ENCODE data around the gene PROP1.
"Not testable (repeated sequence)": the region's sequence is repeated elsewhere in the genome, so short reads cannot be mapped to it uniquely, and the experiment has no call there.

- not testable (repeated sequence) for TF ChIP-seq CTCF (IDR thresholded peaks at IDR 0.05; ENCODE audit: insufficient read depth, low read length); POLR2AphosphoS5 (IDR thresholded peaks at IDR 0.05; ENCODE audit: low read depth); SPI1 (IDR thresholded peaks at IDR 0.05; ENCODE audit: borderline replicate concordance, low read depth)
These were observed 23.5 kb upstream of the PROP1 start for GRCh38 chr5:178019379-178020030.
